Left forelimb (tissue), 1 donor: ENCODE results near the gene WASHC4.

Experiments
- DNase-seq: peaks from one replicate; pipeline ENCODE4 v3.0.0-alpha.2; 2018; ENCODE audit warnings: low spot score

Gene WASHC4

DNA sequence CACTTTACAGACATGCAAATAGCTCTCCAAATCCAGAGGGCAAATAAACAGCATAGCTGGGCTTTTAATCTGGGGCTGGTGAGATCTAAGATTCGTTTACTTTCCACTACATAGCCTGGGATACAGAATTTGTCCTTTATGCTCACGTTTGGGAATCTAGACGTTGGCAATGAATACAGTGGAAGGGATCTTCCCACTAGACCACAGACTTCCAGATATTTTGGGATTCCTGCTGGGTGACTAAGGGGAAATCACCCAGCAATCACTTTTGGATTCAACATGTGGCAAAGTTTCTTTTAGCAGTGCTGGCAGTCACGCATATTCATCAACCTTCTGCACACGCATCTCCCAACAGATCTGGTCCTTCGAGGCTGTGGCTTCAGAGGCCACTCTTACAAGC lies 104.9 kb downstream of the WASHC4 start:
- no peak for DNase-seq

DNA sequence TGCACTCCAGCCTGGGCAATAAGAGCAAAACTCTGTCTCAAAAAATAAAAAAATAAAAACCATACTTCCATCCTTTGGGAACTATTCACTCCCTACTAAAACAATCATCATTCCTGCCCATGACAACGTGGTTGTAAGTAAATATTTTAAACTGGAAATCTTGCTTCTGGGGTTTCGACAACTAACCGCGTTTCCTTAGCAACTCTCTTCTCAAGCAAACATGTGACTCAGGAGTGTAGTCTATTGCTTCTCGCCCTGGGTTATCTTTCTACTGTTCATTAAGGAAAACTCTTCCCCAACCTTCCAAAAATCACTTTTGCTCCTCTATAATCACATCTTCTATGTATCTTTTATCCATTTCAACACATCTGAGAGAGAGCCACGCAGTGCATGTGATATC lies 106.6 kb downstream of the WASHC4 start:
- DNase-seq = no peak

DNA sequence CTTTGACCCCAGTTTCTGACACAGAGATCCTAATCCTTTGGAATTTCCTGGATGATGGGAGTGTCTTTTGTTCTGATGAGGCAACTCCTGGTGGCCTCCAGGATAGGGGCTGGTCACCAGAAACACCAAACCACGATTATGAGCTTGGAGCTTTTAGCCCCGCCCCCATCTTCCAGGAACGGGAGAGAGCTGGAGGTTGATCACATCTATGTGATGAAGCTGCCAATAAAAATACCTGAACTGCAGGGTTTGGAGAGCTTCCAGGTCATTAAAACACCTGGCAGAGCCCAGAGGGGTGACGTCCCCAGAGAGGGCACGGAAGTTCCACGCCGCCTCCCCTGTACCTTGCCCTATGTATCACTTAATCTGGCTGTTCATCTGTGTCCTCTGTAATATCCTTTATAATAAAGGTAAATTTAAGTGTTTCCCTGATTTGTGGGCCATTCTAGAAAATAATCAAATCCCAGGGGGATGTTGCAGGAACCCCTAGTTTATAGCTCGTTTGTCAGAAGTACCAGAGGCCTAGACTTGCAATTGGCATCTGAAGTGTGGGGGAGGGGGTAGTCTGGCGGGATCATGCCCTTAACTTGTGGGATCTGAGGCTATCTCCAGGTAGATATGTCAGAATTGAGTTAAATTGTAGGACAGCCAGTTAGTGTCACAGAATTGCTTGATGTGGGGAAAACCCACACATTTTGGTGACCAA lies 107.3 kb downstream of the WASHC4 start:
- DNase-seq = no peak

DNA sequence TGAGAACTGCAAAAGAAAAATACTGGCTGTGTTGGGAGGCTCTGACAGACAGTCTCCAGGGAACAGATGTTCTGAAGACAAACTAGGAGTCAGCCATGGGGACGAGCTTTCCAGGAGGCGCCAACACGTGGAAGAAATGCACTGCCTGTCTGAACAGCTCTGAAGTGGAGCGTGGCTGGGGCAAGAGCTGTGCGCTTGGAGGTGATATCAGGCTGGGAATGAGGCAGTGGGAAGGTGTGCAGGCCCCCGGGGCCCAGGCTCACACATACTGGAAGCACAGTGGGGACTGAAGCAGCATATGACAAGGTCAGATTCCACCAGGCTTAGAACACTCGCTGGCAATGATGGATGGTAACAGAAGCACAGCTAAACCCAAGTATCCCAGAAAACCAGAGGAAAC lies 110.9 kb downstream of the WASHC4 start:
- DNase-seq = no peak
